GM12878 (cell line): Measurements from ENCODE around the gene NPVF. TPM values are rescaled to one million over a fixed set of nuclear protein-coding genes. Genes with fewer than 3 reads are reported as not detected.

Experiments used
- ATAC-seq: fragments of 200-7000 bp; cut with Tn5 transposase; 3 replicates; pipeline ENCODE4 v1.9.1; 2020; ENCODE audit warnings: mild to moderate bottlenecking, moderate library complexity
- BruUV-seq: library from RNA; stranded (reverse); fragments of 400-500 nt; replicated peaks from 2 replicates; lab custom pipeline; 2021; lab: Mats Ljungman, UMichigan
- CTCF ChIA-PET: fragments of 300-600 bp; sonication (Branson Sonifier 250); formaldehyde crosslinking; extraction: SDS; loops from one replicate; lab custom pipeline; 2021; ENCODE audit warnings: inconsistent platforms; lab: Yijun Ruan, JAX
- POLR2A ChIA-PET: fragments of 350-600 bp; formaldehyde crosslinking; extraction: SDS; loops from one replicate; lab custom pipeline; 2021; ENCODE audit warnings: inconsistent platforms; lab: Charles Lee
- RAD21 ChIA-PET: fragments of 300-600 bp; sonication (Branson Sonifier 250); formaldehyde crosslinking; loops from one replicate; lab custom pipeline; 2023; ENCODE audit warnings: antibody characterized with exemption; ENCODE audit not compliant: unreplicated experiment; lab: Charles Lee
- SMC1A ChIA-PET: fragments of 300-600 bp; sonication (Branson Sonifier 250); formaldehyde crosslinking; loops from one replicate; lab custom pipeline; 2023; ENCODE audit not compliant: unreplicated experiment, uncharacterized antibody; lab: Charles Lee
- DNase-seq: peaks from one replicate; pipeline ENCODE4 v3.0.0-alpha.2; 2011; ENCODE audit warnings: low read depth, low spot score
- FAIRE-seq: peaks from 3 replicates; lab custom pipeline; 2011; peaks lifted over from hg19 to GRCh38; lab: Jason Lieb, UNC
- H2AFZ ChIP-seq: 2 replicates; pipeline ENCODE4 v1.6.0; 2011; ENCODE audit warnings: low read depth, low read length, control low read depth; ENCODE audit not compliant: control insufficient read depth
- H3K27ac ChIP-seq: 2 replicates; pipeline ENCODE4 v1.5.1; 2011; ENCODE audit warnings: control low read depth; ENCODE audit not compliant: control insufficient read depth, insufficient read depth
- H3K27me3 ChIP-seq, 2 experiments: replicated peaks in 1 of 2; 2 replicates each; pipeline versions ENCODE4 v1.6.0 to v1.6.1; 2011; ENCODE audit warnings: low read length in 1 of 2; ENCODE audit not compliant: control insufficient read depth in 2 of 2, insufficient read depth in 2 of 2
- H3K36me3 ChIP-seq, 2 experiments: 2 replicates each; pipeline ENCODE4 v1.5.1; 2011; ENCODE audit warnings: low read length in 1 of 2; ENCODE audit not compliant: control insufficient read depth in 2 of 2, insufficient read depth in 2 of 2
- H3K4me1 ChIP-seq: 2 replicates; pipeline ENCODE4 v1.6.1; 2011; ENCODE audit warnings: mild to moderate bottlenecking, low read length, moderate library complexity, mixed read lengths; ENCODE audit not compliant: control insufficient read depth, insufficient read depth
- H3K4me2 ChIP-seq: 2 replicates; pipeline ENCODE4 v1.6.0; 2011; ENCODE audit warnings: control low read depth; ENCODE audit not compliant: control insufficient read depth, insufficient read depth
- H3K4me3 ChIP-seq: fragments of 200-600 bp; sonication (generic); 2 replicates; pipeline ENCODE4 v1.5.1; 2016
- H3K79me2 ChIP-seq: 2 replicates; pipeline ENCODE4 v1.6.0; 2011; ENCODE audit warnings: low read length; ENCODE audit not compliant: control insufficient read depth, insufficient read depth
- H3K9ac ChIP-seq: 2 replicates; pipeline ENCODE4 v1.8.0; 2011; ENCODE audit warnings: low read length, control low read depth, mixed read lengths; ENCODE audit not compliant: control insufficient read depth, insufficient read depth
- H3K9me3 ChIP-seq: replicated peaks from 3 replicates; pipeline ENCODE4 v1.5.1; 2011; ENCODE audit warnings: mild to moderate bottlenecking, low read length; ENCODE audit not compliant: control insufficient read depth, insufficient read depth
- H4K20me1 ChIP-seq: 2 replicates; pipeline ENCODE4 v1.6.0; 2011; ENCODE audit not compliant: control insufficient read depth, insufficient read depth
- BCLAF1 ChIP-seq: fragments of 450-650 bp; IDR thresholded peaks from 2 replicates; pipeline ENCODE4 v1.6.1; 2017; ENCODE audit warnings: antibody characterized with exemption, mild to moderate bottlenecking, moderate library complexity
- CTCF ChIP-seq, 3 experiments: IDR thresholded peaks in 2 of 3; conservative IDR thresholded peaks in 1 of 3; 2 replicates each; pipeline ENCODE4 v1.5.1; 2011; ENCODE audit warnings: low read depth in 3 of 3, low read length in 3 of 3, mild to moderate bottlenecking in 3 of 3, control low read depth in 2 of 3, moderate library complexity in 2 of 3, inconsistent platforms in 1 of 3, mixed read lengths in 1 of 3; ENCODE audit not compliant: control insufficient read depth in 2 of 3, insufficient read depth in 1 of 3; ENCODE audit errors: extremely low read depth in 1 of 3
- ETV6 ChIP-seq, 2 experiments: fragments of 450-650 bp in 1 of 2; IDR thresholded peaks in 1 of 2; conservative IDR thresholded peaks in 1 of 2; 2 replicates each; pipeline ENCODE4 v1.6.1; 2014; ENCODE audit warnings: antibody characterized with exemption in 1 of 2, borderline replicate concordance in 1 of 2, low read depth in 1 of 2, mild to moderate bottlenecking in 1 of 2, moderate library complexity in 1 of 2
- MLLT1 ChIP-seq: fragments of 450-650 bp; IDR thresholded peaks from 2 replicates; pipeline ENCODE4 v1.6.1; 2016; ENCODE audit warnings: mild to moderate bottlenecking
- MXI1 ChIP-seq: fragments of 150-350 bp; IDR thresholded peaks from 2 replicates; pipeline ENCODE4 v1.6.1; 2011; ENCODE audit warnings: low read depth, mild to moderate bottlenecking, inconsistent platforms, low read length, improper control_type of control experiment
- POLR2AphosphoS5 ChIP-seq: IDR thresholded peaks from 2 replicates; pipeline ENCODE4 v1.6.1; 2011; ENCODE audit warnings: mild to moderate bottlenecking, low read length, inconsistent platforms
- RBBP5 ChIP-seq: fragments of 200-600 bp; sonication (generic); conservative IDR thresholded peaks from 2 replicates; pipeline ENCODE4 v1.6.1; 2016
- TARDBP ChIP-seq: IDR thresholded peaks from 2 replicates; pipeline ENCODE4 v1.6.1; 2016; ENCODE audit warnings: borderline replicate concordance
- ZNF384 ChIP-seq: IDR thresholded peaks from 2 replicates; pipeline ENCODE4 v1.6.1; 2012; ENCODE audit warnings: low read depth, mild to moderate bottlenecking, low read length, improper control_type of control experiment, borderline replicate concordance
- ZZZ3 ChIP-seq: IDR thresholded peaks from 2 replicates; pipeline ENCODE4 v1.6.1; 2011; ENCODE audit warnings: low read depth; ENCODE audit not compliant: control insufficient read depth, insufficient read length
- WGBS: methylation state at CpG from one replicate; pipeline ENCODE4 v1.1.6; 2016; ENCODE audit warnings: low lambda C conversion rate; ENCODE audit not compliant: insufficient replicate concordance, insufficient coverage; ENCODE audit errors: missing lambda C conversion rate; 5-methylcytosine and 5-hydroxymethylcytosine counted together
- in situ Hi-C: fragments of 300-500 bp; cut with MboI; formaldehyde crosslinking; loops from 9 replicates; pipeline ENCODE4 v1.14.3; 2018; ENCODE audit warnings: mixed read lengths
- intact Hi-C: fragments of 100-400 bp; cut with micrococcal nuclease; formaldehyde crosslinking; loops from one replicate; pipeline ENCODE4 v1.14.2; 2022; ENCODE audit not compliant: unreplicated experiment
- polyA plus RNA-seq, 11 experiments: library from polyadenylated mRNA; depleted of rRNA in 4 of 11; unstranded in 6 of 11; stranded (reverse) in 5 of 11; fragments of >200 nt; fragmentation: Nextera tagmentation in 4 of 11; fragmentation: Illumina TruSeq in 1 of 11; extraction: Ambion mirVana in 4 of 11; extraction: Trizol in 1 of 11; gene quantifications; 1 replicate in 1 of 11; 2 replicates in 10 of 11; pipeline versions ENCODE4 v1.2.1 to v1.2.3, GENCODE V29; 2011 to 2016; ENCODE audit warnings: inconsistent platforms in 2 of 11, missing spikeins in 2 of 11, low read depth in 1 of 11
- total RNA-seq, 4 experiments: library from RNA; depleted of rRNA in 3 of 4; stranded (reverse); fragments of >200 nt in 3 of 4; fragmentation: Illumina TruSeq in 1 of 4; extraction: Trizol in 1 of 4; gene quantifications; 2 replicates each; pipeline versions ENCODE4 v1.2.1 to v1.2.3, GENCODE V29; 2013 to 2021

The NPVF gene
- total and polyA plus RNA-seq, 10 of the 15 experiments (the other 5 are each of a cell fraction or from before 2014, with no cell fraction given): not detected

GRCh38 chr7:25240340-25240739 is 12.1 kb upstream of the NPVF start:
- H3K4me3 ChIP-seq: no peak overlapping the region
- peaks cover 2 to 9% of the 10 kb centered on the region in 2 experiments for H3K27me3 ChIP-seq
- no peak overlapping the region for H2AFZ ChIP-seq
- intact Hi-C loops: no loop called here
- FAIRE-seq: no peak
- WGBS: 66% methylated on average over 10 of the region's 10 CpGs
- no peak overlapping the region for H3K9ac ChIP-seq
- in situ Hi-C loops: no loop called here
- SMC1A ChIA-PET: no interaction called here
- ATAC-seq: no peak
- TF ChIP-seq MLLT1: no peak
- no peak for TF ChIP-seq RBBP5
- no peak for TF ChIP-seq TARDBP
- no peak for TF ChIP-seq ETV6 (conservative IDR thresholded peaks at IDR 0.05 in 1 of 2, IDR thresholded peaks at IDR 0.05 in 1 of 2; ENCODE audit: borderline replicate concordance in 1 of 2, low read depth in 1 of 2)
- no peak for TF ChIP-seq POLR2AphosphoS5
- no peak for TF ChIP-seq ZZZ3
- TF ChIP-seq ZNF384: no peak
- TF ChIP-seq BCLAF1: no peak
- no peak for TF ChIP-seq CTCF (IDR thresholded peaks at IDR 0.05 in 2 of 3, conservative IDR thresholded peaks at IDR 0.05 in 1 of 3; ENCODE audit: control insufficient read depth in 2 of 3, extremely low read depth in 1 of 3, insufficient read depth in 1 of 3, low read depth in 3 of 3, low read length in 3 of 3)
- TF ChIP-seq MXI1: no peak
- POLR2A ChIA-PET: no interaction called here
- CTCF ChIA-PET: interaction anchor here (1.4 kb wide), 1 partner anchor 23 kb away, joined by 4 read pairs; no protein-coding TSS in a partner anchor
- no peaks in the 10 kb centered on the region for H3K36me3 ChIP-seq
- no peak overlapping the region for H3K27ac ChIP-seq
- no peaks in the 10 kb centered on the region for H3K79me2 ChIP-seq
- DNase-seq: no peak
- no peaks in the 10 kb centered on the region for H3K9me3 ChIP-seq
- RAD21 ChIA-PET: no interaction called here
- no peaks in the 10 kb centered on the region for H3K4me1 ChIP-seq
- H4K20me1 ChIP-seq: no peaks in the 10 kb centered on the region
- H3K4me2 ChIP-seq: no peak overlapping the region
- BruUV-seq: no TSS peak
